HG02981 (cell line): ENCODE results near the gene SLC12A6.
"Not testable (repeated sequence)": the region's sequence is repeated elsewhere in the genome, so short reads cannot be mapped to it uniquely, and the experiment has no call there.

ENCODE experiments used
- ATAC-seq: cut with Tn5 transposase; IDR thresholded peaks from one replicate; pipeline ENCODE4 v1.9.1; 2021; ENCODE audit warnings: mild to moderate bottlenecking, moderate library complexity; ENCODE audit not compliant: unreplicated experiment

Gene SLC12A6

GRCh38 chr15:34209421-34210282 is 127.9 kb downstream of the SLC12A6 start, which contains the start of gene KATNBL1:
TSS of gene KATNBL1 (minus strand) at chr15:34210096. CDS start at chr15:34163676, 46,420 bp downstream.
- peak; percentile 79 for ATAC-seq

GRCh38 chr15:34206011-34206410 is 131.6 kb downstream of the SLC12A6 start:
- ATAC-seq, result no peak

GRCh38 chr15:34203936-34204335 is 133.6 kb downstream of the SLC12A6 start:
- no peak for ATAC-seq

GRCh38 chr15:34203305-34203704 is 134.3 kb downstream of the SLC12A6 start:
- no peak for ATAC-seq

- ATAC-seq, result not testable (repeated sequence)
Measured at GRCh38 chr15:34193272-34193671, 144.3 kb downstream of the SLC12A6 start.

DNA sequence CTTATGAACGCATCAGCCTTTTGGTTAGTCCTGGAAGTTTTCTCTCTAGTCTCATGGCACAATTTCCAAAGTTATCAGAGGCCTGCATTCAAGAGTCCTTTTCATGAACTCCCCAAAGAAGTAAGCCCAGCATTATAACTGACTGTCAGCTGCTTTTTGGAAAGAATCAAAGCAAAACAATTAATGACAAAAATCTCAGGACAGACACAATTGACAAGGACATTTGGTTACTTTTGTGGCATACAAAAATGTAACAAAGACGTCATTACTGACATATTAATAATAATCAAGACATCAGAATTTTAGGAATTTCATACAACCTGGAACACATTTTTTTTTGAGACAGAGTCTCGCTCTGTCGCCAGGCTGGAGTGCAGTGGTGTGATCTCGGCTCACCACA is 148.9 kb downstream of the SLC12A6 start:
- no peak for ATAC-seq

DNA sequence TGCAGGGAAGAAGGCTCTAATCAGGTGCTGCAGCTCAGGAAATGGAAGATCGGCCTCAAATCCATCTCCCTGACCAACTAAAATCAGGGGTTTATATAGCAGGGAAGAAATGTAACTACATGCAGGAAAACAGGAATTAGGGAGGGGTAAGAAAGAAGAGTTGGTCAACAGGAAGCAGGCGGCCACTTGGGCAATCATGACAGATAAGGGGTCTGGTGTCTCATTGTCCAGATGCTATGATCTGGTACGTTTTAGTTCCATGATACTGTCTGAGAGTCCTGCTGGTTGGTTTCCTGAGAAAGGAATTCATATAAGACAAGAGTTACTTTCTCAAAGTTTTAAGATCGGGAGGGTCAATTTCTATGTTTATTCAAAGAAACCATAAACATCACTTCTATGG is 151.9 kb downstream of the SLC12A6 start:
- ATAC-seq, result no peak

DNA sequence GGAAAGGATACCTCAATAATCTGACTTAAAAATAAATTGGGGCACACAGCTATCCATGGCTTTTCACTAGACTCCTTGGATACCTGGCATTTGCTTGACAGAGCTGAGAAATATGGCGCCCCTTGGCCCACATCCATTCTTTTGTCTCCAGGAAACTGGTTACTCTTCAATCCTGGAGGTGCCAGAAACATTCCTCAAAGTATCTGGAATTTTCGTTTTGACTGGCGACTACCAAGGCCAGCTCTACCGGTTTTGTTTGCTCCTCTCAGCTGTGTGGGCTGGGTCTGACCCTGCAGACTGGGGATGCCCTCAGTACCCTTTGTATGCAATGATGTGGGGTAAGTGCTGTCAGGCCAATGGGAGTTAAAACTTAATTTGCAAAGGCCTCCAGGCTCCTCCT is 154.6 kb downstream of the SLC12A6 start:
- no peak for ATAC-seq
